HK-2 (cell line): ENCODE measurements around the gene SERPINA12.

Experiments
- DNase-seq: peaks from one replicate; pipeline ENCODE4 v3.0.0-alpha.2; 2018; ENCODE audit not compliant: unreplicated experiment

The SERPINA12 gene, protein sequence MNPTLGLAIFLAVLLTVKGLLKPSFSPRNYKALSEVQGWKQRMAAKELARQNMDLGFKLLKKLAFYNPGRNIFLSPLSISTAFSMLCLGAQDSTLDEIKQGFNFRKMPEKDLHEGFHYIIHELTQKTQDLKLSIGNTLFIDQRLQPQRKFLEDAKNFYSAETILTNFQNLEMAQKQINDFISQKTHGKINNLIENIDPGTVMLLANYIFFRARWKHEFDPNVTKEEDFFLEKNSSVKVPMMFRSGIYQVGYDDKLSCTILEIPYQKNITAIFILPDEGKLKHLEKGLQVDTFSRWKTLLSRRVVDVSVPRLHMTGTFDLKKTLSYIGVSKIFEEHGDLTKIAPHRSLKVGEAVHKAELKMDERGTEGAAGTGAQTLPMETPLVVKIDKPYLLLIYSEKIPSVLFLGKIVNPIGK

DNA sequence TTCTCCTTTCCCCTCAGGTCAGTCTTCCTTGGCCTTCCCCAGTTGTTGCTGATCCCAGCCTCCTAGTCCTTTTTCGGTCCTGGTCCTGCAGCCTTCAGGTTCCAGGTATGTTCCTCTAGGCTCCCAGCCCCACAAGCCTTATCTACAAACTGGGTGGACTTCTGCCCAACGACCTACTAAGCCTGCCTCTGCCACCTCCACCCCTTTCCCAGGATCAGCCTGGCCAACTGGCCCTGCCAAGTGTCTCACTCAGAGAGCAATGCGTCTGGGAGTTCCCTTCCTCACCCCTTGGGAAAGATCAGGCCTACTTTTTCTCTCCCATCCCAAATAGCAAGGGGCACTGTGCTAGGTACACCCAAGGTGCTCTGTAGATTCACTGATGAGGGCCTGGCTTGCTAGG is at the start of gene SERPINA12:
Gene SERPINA12 (minus strand): TSS at position 114 of the 400 bp plus-strand sequence. CDS start 11,072 bp downstream, outside the sequence.
- DNase-seq, result no peak

DNA sequence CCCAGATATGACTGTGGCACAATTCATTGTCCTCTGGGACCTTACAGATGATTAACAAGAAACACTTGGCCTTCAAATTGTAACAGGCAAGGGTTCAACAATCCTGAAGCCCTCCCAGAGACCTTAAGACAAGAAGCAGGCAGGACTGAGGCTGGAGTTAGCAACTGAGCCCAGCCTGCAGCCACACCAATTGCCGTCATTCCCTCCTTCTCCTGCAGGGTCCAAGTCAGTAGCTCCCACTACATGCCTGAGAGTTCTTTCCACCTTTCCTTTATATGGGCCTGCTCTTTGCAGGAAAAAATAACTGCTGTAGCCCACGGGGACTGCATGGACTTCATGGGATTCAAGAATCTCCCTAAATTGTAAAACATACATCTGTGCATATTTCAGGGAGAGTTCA is 49.6 kb upstream of the SERPINA12 start:
- no peak for DNase-seq

DNA sequence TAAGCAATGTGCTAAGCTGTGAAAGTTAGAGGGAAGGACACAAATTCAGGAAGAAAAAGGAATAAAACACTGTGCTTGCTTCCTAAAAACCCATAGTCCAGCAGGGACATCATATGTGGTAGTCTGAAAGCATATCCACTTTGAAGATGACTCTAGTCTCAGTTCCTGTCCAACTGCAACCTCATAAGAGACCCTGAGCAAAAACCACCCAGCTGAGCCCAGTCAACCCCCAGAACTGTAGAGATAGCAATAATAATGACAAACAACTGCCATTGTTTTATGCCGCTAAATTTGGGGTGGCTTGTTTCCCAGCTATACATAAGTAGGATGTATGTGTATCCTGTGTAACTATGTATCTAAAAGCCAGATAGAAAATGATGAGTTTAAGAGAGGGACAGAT is 48.1 kb upstream of the SERPINA12 start:
- DNase-seq, result no peak

DNA sequence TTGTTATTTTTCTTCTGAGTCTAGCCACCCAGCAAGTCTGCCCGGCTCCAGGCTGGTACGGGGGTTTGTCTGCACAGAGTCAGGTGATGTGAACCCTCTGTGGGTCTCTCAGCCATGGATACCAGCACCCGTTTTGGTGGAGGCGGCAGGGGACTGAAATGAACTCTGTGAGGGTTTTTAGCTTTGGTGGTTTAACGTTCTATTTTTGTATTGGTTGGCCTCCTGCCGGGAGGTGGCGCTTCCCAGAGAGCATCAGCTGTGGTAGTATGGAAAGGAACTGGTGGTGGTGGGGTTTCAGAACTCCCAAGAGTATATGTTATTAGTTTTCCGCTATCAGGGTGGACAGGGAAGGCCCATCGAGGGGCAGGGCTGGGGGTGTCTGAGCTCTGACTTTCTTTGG is 46.7 kb upstream of the SERPINA12 start:
- no peak for DNase-seq

DNA sequence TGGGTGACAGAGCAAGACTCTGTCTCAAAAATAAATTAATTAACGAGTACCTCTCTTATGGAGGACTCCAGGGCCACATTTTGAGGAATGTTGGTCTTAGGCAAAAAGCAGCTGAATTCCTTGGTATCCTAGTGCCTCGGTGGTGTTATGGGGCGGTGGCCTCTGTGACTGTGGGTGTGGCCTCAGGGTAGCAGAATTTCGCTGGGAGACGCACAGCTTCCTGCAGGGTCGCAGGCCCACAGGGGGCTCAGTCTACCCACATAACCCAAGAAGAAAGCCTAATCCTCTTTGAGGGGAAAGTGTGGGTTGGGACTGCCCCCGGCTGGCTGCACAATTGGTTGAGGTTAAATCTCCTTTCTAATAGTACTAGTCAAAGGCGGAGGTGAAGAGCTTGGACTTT is 40.8 kb upstream of the SERPINA12 start:
- no peak for DNase-seq

DNA sequence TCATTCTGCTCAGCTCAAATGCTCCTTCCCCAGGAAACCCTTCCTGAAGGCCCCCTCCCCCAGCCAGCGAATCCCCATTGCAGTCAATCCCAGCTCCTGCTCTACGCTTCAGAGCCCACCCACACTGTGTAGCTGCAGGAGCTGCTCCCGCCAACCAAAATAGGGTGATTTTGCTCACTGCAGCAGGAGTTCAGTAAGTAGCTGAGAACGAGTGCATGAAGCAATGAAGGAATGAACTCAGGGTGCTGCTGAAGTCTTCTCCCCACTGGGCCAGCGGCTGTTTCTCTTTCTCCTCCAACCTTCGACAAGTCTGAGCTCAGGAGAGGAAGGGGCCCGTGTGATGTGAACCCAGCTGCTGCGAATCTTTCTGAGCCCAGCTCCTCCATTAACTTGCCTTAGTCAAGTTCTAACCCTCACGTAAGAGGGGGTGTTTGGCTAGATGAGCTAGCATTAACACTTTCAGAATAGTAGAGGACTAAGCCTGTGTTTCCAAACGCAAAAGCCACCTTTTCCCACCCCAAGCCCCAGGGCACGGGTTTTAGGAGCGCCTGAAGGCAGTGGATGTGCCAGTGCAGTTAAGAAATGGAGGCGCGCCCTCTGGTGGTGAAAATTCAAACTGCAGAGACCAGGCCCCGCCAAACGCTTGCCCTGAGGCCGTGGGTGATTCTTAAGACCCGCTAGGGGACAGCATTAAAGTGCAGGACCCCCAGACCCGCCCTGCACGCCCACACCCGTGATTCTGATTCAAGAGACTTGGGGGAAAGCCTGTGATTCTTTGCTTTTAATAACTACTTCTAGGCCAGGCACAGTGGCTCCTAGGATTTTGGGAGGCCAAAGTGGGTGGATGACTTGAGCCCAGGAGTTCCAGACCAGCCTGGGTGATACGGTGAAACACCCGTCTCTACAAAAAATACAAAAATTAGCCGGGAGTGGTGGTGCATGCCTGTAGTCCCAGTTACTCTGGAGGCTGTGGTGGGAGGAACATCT is 40.0 kb upstream of the SERPINA12 start:
- DNase-seq, result peak; percentile 65

DNA sequence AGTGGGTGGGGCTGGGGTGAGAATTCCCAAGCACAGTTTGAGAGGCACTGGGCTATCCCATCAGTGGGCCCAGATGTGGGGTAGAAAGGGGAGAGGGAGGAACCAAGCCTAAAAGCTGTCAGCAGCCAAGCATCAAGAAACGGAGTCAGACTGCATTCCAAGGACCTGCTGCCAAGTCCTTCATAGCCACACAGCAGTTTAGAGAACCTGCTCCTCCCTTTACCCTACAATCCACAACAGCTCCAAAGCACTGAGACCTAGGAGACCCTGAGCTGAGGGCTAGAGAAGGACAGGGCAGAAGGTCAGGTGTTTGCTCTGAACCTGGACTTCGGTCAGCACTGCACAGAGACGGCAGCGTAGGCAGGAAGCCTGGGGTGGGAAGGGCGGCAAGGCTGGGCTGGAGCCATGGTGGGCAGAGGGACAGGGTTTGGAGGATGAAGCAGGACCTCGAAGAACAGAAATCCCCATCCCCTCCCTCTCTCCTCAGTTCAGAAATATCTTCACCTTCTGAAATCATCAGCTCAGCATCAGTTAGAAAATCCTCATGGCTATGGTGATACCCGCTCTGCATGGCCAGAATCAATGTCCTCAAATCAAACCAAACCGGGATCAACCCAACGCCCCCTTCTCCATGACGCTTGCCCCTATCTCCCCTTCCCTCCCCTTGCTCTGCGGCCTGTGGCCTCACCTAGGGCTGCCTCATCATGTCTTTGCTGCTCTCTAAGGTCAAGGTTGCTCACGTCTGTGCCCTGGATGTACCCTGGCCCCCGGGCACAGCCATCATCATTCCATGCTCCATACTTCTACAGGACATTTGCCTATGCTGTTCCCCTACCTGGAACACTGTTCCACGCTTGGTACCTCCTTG is 39.1 kb upstream of the SERPINA12 start:
- DNase-seq, result no peak

DNA sequence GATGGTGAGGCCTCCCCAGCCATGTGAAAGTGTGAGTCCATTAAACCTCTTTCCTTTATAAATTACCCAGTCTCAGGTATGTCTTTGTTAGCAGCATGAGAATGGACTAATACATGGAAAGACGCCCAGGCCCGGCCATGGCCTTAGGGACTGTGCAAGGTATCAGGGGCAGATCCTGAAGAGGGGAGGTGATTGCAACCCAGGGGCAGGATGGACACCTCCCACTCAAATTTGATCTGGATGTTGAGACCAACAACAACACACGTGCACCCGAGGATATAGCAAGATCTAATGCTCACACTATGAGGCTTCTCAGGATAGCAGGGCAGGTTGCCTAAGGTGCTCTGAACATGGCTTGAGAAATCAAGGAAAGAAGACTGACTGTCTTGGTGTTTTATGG is 38.5 kb upstream of the SERPINA12 start:
- DNase-seq, result no peak

DNA sequence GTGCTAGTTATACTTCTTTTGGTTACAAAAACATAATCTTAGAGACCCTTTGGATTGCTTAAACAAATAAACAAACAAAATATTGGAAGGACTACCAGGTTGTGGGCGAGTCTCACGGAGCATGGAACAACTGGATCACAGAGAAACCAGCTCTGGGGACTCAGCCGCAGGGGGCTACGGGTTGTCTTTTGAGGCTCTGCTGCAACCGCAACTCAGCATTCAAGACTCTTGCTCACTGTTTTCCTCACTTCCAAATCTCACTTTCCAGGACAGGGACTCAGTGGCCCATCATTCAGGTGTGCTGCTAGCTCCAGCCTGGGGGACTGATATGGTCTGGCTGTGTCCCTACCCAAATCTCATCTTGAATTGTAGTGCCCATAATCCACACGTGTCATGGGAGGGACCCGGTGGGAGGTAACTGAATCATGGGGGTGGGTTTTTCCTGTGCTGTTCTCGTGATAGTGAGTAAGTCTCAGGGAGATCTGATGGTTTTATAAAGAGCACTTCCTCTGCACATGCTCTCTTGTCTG is 37.9 kb upstream of the SERPINA12 start:
- no peak for DNase-seq

DNA sequence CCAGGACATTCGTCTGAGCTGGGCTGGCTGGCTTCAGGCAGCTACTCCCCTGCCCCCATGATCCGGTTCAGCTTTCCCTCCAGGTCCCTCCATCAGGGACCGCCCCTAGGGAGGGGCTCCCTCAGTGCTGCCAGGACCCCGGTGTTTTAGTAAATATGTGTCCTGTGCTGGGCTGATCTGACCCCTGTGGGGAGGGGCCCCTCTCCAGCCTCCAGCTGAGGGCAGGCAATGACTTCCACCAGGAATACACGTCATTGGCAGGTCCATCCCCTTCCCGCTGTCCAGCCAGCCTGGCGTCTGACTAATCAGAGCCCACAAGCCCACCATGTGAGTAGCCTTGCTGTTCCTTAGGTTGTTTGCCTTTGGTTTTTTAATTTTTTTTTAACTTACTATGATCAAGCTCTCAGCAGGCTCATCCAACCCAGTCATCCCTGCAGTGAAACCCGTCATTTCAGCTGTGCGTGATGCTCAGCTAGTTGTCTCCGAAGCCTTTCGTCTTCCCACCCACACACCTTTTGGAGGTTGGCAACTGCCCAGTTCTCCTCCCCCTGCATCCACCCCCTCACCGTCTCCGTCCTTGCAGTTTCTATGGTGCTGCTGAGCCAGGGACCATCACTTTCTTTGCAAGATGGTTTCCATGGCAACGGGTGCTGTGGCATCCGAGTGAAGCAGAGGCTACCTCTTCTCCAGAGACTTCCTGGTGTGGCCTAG is 36.0 kb upstream of the SERPINA12 start:
- no peak for DNase-seq

DNA sequence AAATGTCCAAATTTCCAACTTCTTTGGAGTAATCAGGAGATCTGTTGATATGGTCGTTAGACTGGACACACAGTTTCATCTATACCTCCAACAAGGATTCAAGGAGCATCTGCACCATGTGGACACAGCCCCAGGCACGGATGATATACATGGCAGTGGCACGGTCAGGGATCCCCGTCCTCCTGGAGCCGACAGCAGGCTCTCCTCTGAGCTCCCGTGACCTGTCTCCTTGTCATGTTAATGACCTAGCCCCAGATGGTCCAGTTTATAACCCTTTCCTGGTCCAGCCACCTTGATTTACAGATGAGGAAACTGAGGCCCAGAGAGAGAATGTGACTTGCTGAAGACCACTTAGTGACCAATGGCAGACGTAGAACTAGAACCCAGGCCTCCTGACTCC is 35.5 kb upstream of the SERPINA12 start:
- DNase-seq, result no peak

DNA sequence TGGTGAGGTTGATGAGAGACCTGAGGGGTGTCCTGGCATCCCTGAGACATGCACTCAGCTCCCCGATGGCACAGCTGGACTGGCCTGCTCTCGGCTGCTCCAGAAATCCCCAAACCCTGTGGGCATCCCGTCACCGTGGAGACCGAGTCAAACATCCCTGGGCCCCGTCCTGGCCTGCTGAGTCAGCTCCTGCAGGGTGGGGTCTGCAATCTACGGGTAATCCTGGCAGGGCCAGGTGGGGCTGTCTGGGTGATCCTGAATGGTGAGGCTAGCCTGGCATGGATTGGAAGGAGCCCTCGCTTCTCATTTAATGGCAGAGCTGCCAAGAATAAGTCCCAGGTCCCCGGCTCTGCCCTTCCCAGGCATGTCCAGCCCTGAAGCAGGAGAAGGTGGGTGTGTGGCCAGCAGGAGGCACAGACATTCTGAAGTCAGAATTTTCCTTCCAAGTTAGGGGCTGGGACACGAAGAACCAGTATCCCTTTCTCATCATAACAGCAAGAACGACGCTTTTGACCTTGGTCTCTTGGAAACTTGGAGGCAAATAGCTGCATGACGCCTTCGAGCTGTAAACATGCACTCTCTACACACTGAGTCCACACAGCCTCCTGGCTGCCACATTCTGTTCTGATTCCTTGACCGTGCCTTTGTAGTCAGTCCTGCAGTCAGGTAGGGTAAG is 34.3 kb upstream of the SERPINA12 start:
- no peak for DNase-seq

DNA sequence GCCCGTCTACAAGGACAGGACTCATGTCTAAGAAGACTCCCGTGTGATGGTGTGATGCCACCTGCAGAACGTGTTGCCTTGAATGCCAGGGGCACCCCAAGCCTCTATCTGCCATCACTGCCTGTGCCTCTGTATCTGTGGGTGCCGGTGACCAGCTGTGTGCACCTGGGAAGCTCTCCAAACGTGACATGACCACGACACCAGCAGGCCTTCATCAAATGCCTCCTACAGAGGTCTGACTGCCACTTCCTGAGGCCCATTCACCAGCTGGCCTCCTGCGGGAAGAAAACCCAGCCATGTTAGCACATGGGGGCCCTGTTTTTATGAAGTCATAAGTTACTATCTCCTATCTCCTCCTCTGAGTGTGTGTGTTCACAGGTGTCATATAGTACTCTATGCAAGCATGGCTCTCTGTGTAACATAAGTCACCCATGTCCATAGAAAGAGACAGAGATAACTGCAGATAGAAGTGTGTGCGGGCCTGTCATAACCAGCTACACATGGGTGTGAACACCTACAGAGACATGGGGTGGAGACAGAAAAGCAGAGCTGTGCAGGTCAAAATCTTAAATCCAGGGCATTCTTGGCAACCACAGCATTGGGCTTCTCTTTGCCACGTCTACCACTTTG is 33.7 kb upstream of the SERPINA12 start:
- no peak for DNase-seq

DNA sequence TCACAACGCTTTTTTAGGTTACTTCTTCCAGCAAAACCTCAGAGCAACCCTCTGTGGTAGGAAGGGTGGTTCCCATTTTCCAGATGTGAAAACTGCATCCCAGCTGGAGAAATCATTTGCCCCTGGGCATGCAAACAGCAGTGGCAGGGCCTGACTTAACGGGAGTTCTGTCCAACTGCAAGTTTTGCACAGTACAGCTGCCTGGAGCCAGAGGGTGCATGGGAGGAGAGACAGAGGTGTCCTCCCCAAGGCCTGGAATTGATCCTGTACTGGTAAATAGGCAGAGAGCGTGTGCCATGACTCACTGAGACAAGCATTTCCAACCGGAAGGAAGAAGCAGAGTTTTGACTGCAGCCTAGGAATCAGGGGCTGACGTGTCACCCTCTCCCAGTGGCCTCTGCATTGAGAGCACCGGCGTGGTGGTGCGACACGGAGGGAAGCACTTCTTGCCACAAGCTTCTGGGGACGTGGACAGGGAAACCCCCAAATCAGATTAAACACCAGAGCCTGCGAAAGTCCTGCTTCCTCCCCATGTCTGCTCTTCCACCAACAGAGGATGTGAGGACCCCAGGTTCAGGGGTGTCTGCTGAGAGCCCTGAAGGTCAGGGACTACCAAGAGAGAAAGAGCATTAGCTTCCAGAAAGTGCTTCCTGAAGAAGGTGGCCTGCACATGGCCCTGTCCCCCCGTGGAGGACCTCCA is 33.0 kb upstream of the SERPINA12 start:
- DNase-seq, result no peak

DNA sequence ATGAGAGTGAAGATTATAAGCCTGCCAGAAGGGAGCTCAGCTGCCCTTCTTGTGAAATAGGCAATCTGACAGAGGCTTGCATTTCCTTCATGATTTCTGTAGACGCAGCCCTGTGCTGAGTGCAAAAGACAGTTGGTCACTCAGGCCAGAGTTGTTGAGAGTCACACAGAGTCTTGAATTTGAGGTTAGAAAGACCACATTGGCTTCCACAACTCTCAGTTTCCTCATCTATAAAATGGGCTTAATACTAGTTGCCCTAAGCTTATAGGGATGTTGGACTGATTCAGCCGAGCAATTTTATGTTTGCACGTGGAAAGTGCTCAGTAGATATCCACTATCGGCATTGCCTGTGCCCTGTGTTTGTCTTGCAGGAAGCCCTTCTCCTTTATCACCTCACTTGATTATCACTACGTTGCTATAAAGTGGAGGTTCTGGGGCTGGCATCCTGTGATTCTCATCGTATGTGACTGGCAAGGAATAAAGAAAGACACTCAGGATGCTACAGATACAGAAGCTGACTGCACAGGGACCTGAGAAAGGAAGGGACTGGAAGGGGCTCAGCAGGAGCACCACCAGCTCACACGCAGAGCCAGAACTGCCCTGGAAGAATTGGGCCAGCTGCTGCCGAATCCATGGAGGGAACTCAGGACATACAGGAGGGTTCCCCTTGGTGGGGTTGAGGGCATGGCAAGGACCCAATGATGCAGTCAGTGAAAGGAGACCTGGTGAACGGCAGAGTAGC is 32.1 kb upstream of the SERPINA12 start:
- no peak for DNase-seq

DNA sequence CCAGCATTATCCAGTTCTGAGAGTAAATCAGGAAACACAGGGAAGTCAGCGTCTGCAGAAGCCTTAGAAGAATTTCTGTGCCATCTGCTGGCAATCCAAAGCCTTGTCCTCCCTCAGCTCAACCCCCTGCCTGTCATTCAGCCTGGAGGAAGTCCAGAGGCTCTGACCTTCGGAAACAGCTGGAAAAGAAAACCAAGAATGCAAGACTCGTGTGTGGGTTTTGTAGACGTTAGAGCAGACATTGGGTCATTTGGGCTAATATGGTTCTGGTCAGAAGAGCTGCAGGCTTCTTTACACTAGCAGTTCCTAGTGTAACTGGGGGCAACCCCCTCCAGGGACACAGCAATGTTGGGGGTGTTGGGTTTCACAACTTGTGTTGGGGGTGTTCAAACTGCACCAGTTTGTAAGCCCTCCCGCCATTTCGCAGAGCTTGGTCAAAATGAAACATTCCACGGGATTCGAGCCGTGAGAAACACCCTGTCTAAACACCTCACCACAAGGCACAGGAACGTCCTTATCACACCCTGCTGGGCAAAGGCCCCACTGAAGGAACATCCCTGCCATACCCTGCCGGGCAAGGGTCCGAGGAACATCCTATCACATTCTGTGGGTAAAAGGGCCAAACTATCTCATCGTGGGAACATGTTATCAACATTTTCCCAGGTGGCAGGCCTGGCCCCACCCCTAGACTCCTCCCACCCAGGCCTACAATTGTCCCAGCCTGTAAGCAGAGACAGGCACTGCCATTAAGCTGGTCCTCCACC is 30.9 kb upstream of the SERPINA12 start:
- no peak for DNase-seq

DNA sequence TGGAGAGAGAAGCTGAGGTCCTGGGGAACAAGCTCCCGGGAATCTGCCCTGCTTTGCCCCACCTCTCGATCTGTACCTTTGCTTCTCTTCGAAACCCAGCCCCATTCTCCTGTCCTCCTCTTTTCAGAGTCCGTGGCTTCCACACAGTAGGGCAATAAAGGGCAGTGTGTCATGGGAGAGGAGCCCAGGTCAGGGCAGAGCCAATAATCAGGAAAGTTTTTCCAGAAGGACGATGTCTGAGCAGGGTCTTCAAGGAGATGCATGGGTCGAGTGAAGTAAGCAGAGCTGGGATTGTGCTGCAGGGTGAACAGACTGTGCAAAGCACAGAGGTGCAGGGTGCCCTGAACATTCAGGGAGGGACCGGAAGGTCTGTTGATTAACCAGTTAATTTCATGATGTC is 29.9 kb upstream of the SERPINA12 start:
- no peak for DNase-seq
